Uterus (tissue), 2 donors: ENCODE results near the gene PTGES3L.

Source experiments
- CTCF ChIP-seq, 4 experiments: fragments of 200-600 bp in 2 of 4; fragments of 450-650 bp in 2 of 4; sonication (generic) in 2 of 4; IDR thresholded peaks; one replicate each; pipeline ENCODE4 v1.5.1; 2016 to 2019; ENCODE audit warnings: antibody characterized with exemption in 4 of 4, mild to moderate bottlenecking in 2 of 4, moderate library complexity in 1 of 4
- POLR2A ChIP-seq, 2 donors: fragments of 450-650 bp; IDR thresholded peaks; one replicate each; pipeline ENCODE4 v1.6.1; 2016; ENCODE audit warnings: antibody characterized with exemption in 2 of 2, mild to moderate bottlenecking in 1 of 2, moderate library complexity in 1 of 2

GRCh38 chr17:42979511-42980273, at the start of gene PTGES3L:
- no peak for TF ChIP-seq POLR2A (IDR thresholded peaks at IDR 0.05)
- TF ChIP-seq CTCF (IDR thresholded peaks at IDR 0.05): no peak
